PC-3 (cell line): ENCODE data around the gene TADA2B. TPM values are rescaled to one million over a fixed set of nuclear protein-coding genes. Genes with fewer than 3 reads are reported as not detected.
A peak's percentile ranks its signal among the peaks of the same experiment; 100 is the strongest.

ENCODE experiments used
- ATAC-seq: fragments of 200-7000 bp; cut with Tn5 transposase; 2 replicates; pipeline ENCODE4 v1.9.1; 2020; ENCODE audit warnings: mild to moderate bottlenecking, moderate library complexity
- BruUV-seq: library from RNA; stranded (reverse); fragments of 400-500 nt; replicated peaks from 2 replicates; lab custom pipeline; 2021; lab: Mats Ljungman, UMichigan
- CTCF ChIA-PET: fragments of 300-600 bp; sonication (Branson Sonifier 250); formaldehyde crosslinking; loops from one replicate; lab custom pipeline; 2022; ENCODE audit warnings: antibody characterized with exemption; lab: Charles Lee
- POLR2A ChIA-PET: fragments of 300-600 bp; sonication (Branson Sonifier 250); formaldehyde crosslinking; loops from one replicate; lab custom pipeline; 2022; ENCODE audit warnings: antibody characterized with exemption; ENCODE audit not compliant: unreplicated experiment; lab: Charles Lee
- DNase-seq: peaks from one replicate; pipeline ENCODE4 v3.0.0-alpha.2; 2015
- H2AFZ ChIP-seq: fragments of 300-600 bp; sonication (generic); 2 replicates; pipeline ENCODE4 v1.6.0; 2016; ENCODE audit warnings: antibody characterized with exemption, low read length
- H3F3A ChIP-seq: fragments of 300-600 bp; sonication (generic); one replicate; pipeline ENCODE4 v1.6.0; 2017; ENCODE audit warnings: antibody characterized with exemption, low read length, control low read depth, mild to moderate bottlenecking; ENCODE audit not compliant: unreplicated experiment
- H3K27ac ChIP-seq: fragments of 300-600 bp; sonication (generic); 2 replicates; pipeline ENCODE4 v1.5.1; 2016; ENCODE audit warnings: mild to moderate bottlenecking, low read length
- H3K27me3 ChIP-seq: fragments of 300-600 bp; sonication (generic); 2 replicates; pipeline ENCODE4 v1.6.1; 2016; ENCODE audit warnings: low read length, mixed read lengths
- H3K36me3 ChIP-seq: fragments of 300-600 bp; sonication (generic); 2 replicates; pipeline ENCODE4 v1.6.1; 2016; ENCODE audit warnings: low read depth, mixed run types, low read length, mixed read lengths
- H3K4me1 ChIP-seq: fragments of 300-600 bp; sonication (generic); 2 replicates; pipeline ENCODE4 v1.5.1; 2016; ENCODE audit warnings: low read length; ENCODE audit not compliant: insufficient read depth
- H3K4me2 ChIP-seq: fragments of 300-600 bp; sonication (generic); 2 replicates; pipeline ENCODE4 v1.6.0; 2016; ENCODE audit warnings: low read length
- H3K4me3 ChIP-seq: fragments of 300-600 bp; sonication (generic); 2 replicates; pipeline ENCODE4 v1.5.1; 2016; ENCODE audit warnings: mild to moderate bottlenecking, low read length, mixed read lengths
- H3K79me2 ChIP-seq: fragments of 300-600 bp; sonication (generic); 2 replicates; pipeline ENCODE4 v1.6.1; 2017; ENCODE audit warnings: low read length, mixed read lengths
- H3K9ac ChIP-seq: fragments of 300-600 bp; sonication (generic); 2 replicates; pipeline ENCODE4 v1.6.0; 2016; ENCODE audit warnings: mild to moderate bottlenecking, low read length
- H3K9me2 ChIP-seq: fragments of 300-600 bp; sonication (generic); replicated peaks from 2 replicates; pipeline ENCODE4 v1.6.1; 2016; ENCODE audit warnings: mixed run types, low read length, mixed read lengths
- H3K9me3 ChIP-seq: fragments of 300-600 bp; sonication (generic); 2 replicates; pipeline ENCODE4 v1.6.1; 2016; ENCODE audit warnings: low read length, mixed read lengths
- H4K20me1 ChIP-seq: fragments of 300-600 bp; sonication (generic); 2 replicates; pipeline ENCODE4 v1.6.1; 2016; ENCODE audit warnings: low read length, mixed read lengths
- CTCF ChIP-seq: fragments of 300-600 bp; sonication (generic); conservative IDR thresholded peaks from 2 replicates; pipeline ENCODE4 v1.5.1; 2017; ENCODE audit warnings: antibody characterized with exemption, low read depth, mild to moderate bottlenecking, low read length
- EZH2 ChIP-seq: fragments of 300-600 bp; sonication (generic); IDR thresholded peaks from one replicate; pipeline ENCODE4 v1.6.1; 2017; ENCODE audit warnings: antibody characterized with exemption, mild to moderate bottlenecking, low read length; ENCODE audit not compliant: unreplicated experiment
- EZH2phosphoT487 ChIP-seq: fragments of 300-600 bp; sonication (generic); IDR thresholded peaks from 2 replicates; pipeline ENCODE4 v1.6.1; 2018; ENCODE audit warnings: mild to moderate bottlenecking, antibody characterized with exemption, low read length, borderline replicate concordance
- intact Hi-C: fragments of 100-400 bp; cut with micrococcal nuclease; formaldehyde crosslinking; loops from 2 replicates; pipeline ENCODE4 v1.9.0; 2023
- total RNA-seq: library from RNA; depleted of rRNA; stranded (reverse); fragments of >200 nt; gene quantifications from 2 replicates; pipeline ENCODE4 v1.2.3, GENCODE V29; 2014

TADA2B gene
- total RNA-seq, 1 experiment from 2014 or later, result 14.7 TPM

- Histone ChIP-seq H3K79me2 (no peaks in the 10 kb centered on the region), H3K9me2 (no peaks in the 10 kb centered on the region), H3F3A (no peaks in the 10 kb centered on the region), H2AFZ (no peak overlapping the region), H3K4me3 (no peak overlapping the region), H3K4me2 (no peak overlapping the region), H3K27ac (no peak overlapping the region), H3K9ac (no peak overlapping the region), H3K4me1 (peaks cover 15% of the 10 kb centered on the region), H3K27me3 (no peaks in the 10 kb centered on the region), H3K36me3 (peaks cover 10% of the 10 kb centered on the region), H3K9me3 (no peaks in the 10 kb centered on the region), H4K20me1 (no peaks in the 10 kb centered on the region)
- intact Hi-C loops, result no loop called here
- TF ChIP-seq CTCF (no peak), EZH2phosphoT487 (no peak), EZH2 (no peak)
- ATAC-seq (no peak), DNase-seq (no peak)
- POLR2A ChIA-PET, result no interaction called here
- BruUV-seq, result no TSS peak
- CTCF ChIA-PET, result no interaction called here
Observed at GRCh38 chr4:7029921-7030320, 13.3 kb upstream of the TADA2B start.

DNA sequence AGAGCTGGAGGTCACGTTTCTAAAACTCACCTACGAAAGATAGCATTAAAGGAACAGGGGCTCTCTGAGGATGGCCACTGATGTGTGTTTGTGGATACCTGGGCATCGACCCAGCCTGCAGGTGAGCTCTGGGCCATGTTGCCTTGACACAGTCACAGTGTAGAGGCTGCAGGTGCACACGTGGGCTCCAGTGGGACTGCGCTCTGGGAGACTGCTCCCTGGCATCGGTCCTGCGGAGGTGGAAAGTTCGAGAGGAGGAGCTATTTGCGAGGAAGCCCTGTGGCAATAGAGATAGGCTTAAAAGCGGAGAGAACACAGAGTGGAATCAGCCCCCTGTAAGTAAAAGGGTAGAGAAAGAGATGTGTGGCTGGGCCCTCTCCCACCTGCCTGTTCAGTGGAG is 12.3 kb upstream of the TADA2B start:
- intact Hi-C loops, result no loop called here
- no peaks in the 10 kb centered on the region for H3K9me3 ChIP-seq
- no peaks in the 10 kb centered on the region for H4K20me1 ChIP-seq
- no peak overlapping the region for H2AFZ ChIP-seq
- BruUV-seq, result TSS peak; percentile 33
- peaks cover 24% of the 10 kb centered on the region for H3K4me1 ChIP-seq
- no peak overlapping the region for H3K27ac ChIP-seq
- H3K9me2 ChIP-seq, result no peaks in the 10 kb centered on the region
- H3K4me2 ChIP-seq, result no peak overlapping the region
- H3K79me2 ChIP-seq, result no peaks in the 10 kb centered on the region
- no peak overlapping the region for H3K4me3 ChIP-seq
- TF ChIP-seq CTCF, result no peak
- TF ChIP-seq EZH2phosphoT487, result no peak
- no peak for TF ChIP-seq EZH2
- ChIA-PET POLR2A (no interaction called here), CTCF (no interaction called here)
- H3K27me3 ChIP-seq, result no peaks in the 10 kb centered on the region
- no peaks in the 10 kb centered on the region for H3F3A ChIP-seq
- ATAC-seq (no peak), DNase-seq (no peak)
- peaks cover 10% of the 10 kb centered on the region for H3K36me3 ChIP-seq
- H3K9ac ChIP-seq, result no peak overlapping the region

GRCh38 chr4:7031558-7032449 is 11.4 kb upstream of the TADA2B start:
- H3K9me2 ChIP-seq, result no peaks in the 10 kb centered on the region
- no peaks in the 10 kb centered on the region for H3K27me3 ChIP-seq
- H3K4me1 ChIP-seq, result peaks cover 29% of the 10 kb centered on the region
- H3K9me3 ChIP-seq, result no peaks in the 10 kb centered on the region
- ATAC-seq (no peak), DNase-seq (no peak)
- no peaks in the 10 kb centered on the region for H3K79me2 ChIP-seq
- TF ChIP-seq EZH2phosphoT487 (no peak), CTCF (no peak), EZH2 (no peak)
- no peak overlapping the region for H3K27ac ChIP-seq
- POLR2A ChIA-PET, result no interaction called here
- intact Hi-C loops, result no loop called here
- peaks cover 10% of the 10 kb centered on the region; the same call in 1 of the 2 replicates for H3K36me3 ChIP-seq
- no TSS peak for BruUV-seq
- H4K20me1 ChIP-seq, result no peaks in the 10 kb centered on the region
- no peak overlapping the region for H3K4me3 ChIP-seq
- no peak overlapping the region for H3K9ac ChIP-seq
- no peaks in the 10 kb centered on the region for H3F3A ChIP-seq
- no peak overlapping the region for H3K4me2 ChIP-seq
- no peak overlapping the region for H2AFZ ChIP-seq
- CTCF ChIA-PET, result no interaction called here
